ENCODE measurements around the gene CTNNA2.

Gene CTNNA2

GRCh38 chr2:80531319-80531718 lies 1018.5 kb downstream of the CTNNA2 start:
- no peak for DNase-seq (ENCODE audit: extremely low read depth, low read depth)
- no peak for TF ChIP-seq CTCF (IDR thresholded peaks at IDR 0.05; ENCODE audit: low read depth, low read length)

- no peak for TF ChIP-seq CTCF (IDR thresholded peaks at IDR 0.05; ENCODE audit: low read depth, low read length)
- DNase-seq (ENCODE audit: extremely low read depth, low read depth): no peak
These were observed 1032.8 kb downstream of the CTNNA2 start for GRCh38 chr2:80545420-80546210.

- TF ChIP-seq CTCF (IDR thresholded peaks at IDR 0.05; ENCODE audit: low read depth, low read length): no peak
- no peak for DNase-seq (ENCODE audit: extremely low read depth, low read depth)
These were observed 1033.9 kb downstream of the CTNNA2 start for GRCh38 chr2:80546766-80547165.

- no peak for TF ChIP-seq CTCF (IDR thresholded peaks at IDR 0.05; ENCODE audit: low read depth, low read length)
These were observed 1034.5 kb downstream of the CTNNA2 start for GRCh38 chr2:80547344-80547743.

GRCh38 chr2:80548469-80548868 lies 1035.6 kb downstream of the CTNNA2 start:
- no peak for DNase-seq (ENCODE audit: extremely low read depth, low read depth)
- TF ChIP-seq CTCF (IDR thresholded peaks at IDR 0.05; ENCODE audit: low read depth, low read length): no peak

More at GRCh38 chr2:80547344-80547743, 1034.5 kb downstream of the CTNNA2 start:
- DNase-seq (ENCODE audit: extremely low read depth, low read depth): no peak

GRCh38 chr2:80549901-80550300 lies 1037.0 kb downstream of the CTNNA2 start:
- no peak for DNase-seq (ENCODE audit: extremely low read depth, low read depth)
- TF ChIP-seq CTCF (IDR thresholded peaks at IDR 0.05; ENCODE audit: low read depth, low read length): no peak

GRCh38 chr2:80560326-80560725 lies 1047.5 kb downstream of the CTNNA2 start:
- no peak for TF ChIP-seq CTCF (IDR thresholded peaks at IDR 0.05; ENCODE audit: low read depth, low read length)
- no peak for DNase-seq (ENCODE audit: extremely low read depth, low read depth)
